PC-3 (cell line): Measurements from ENCODE around the gene SOX6. TPM values are rescaled to one million over a fixed set of nuclear protein-coding genes. Genes with fewer than 3 reads are reported as not detected.

ENCODE experiments used
- ATAC-seq: fragments of 200-7000 bp; cut with Tn5 transposase; 2 replicates; pipeline ENCODE4 v1.9.1; 2020; ENCODE audit warnings: mild to moderate bottlenecking, moderate library complexity
- BruUV-seq: library from RNA; stranded (reverse); fragments of 400-500 nt; replicated peaks from 2 replicates; lab custom pipeline; 2021; lab: Mats Ljungman, UMichigan
- CTCF ChIA-PET: fragments of 300-600 bp; sonication (Branson Sonifier 250); formaldehyde crosslinking; loops from one replicate; lab custom pipeline; 2022; ENCODE audit warnings: antibody characterized with exemption; lab: Charles Lee
- POLR2A ChIA-PET: fragments of 300-600 bp; sonication (Branson Sonifier 250); formaldehyde crosslinking; loops from one replicate; lab custom pipeline; 2022; ENCODE audit warnings: antibody characterized with exemption; ENCODE audit not compliant: unreplicated experiment; lab: Charles Lee
- DNase-seq: peaks from one replicate; pipeline ENCODE4 v3.0.0-alpha.2; 2015
- H2AFZ ChIP-seq: fragments of 300-600 bp; sonication (generic); 2 replicates; pipeline ENCODE4 v1.6.0; 2016; ENCODE audit warnings: antibody characterized with exemption, low read length
- H3F3A ChIP-seq: fragments of 300-600 bp; sonication (generic); one replicate; pipeline ENCODE4 v1.6.0; 2017; ENCODE audit warnings: antibody characterized with exemption, low read length, control low read depth, mild to moderate bottlenecking; ENCODE audit not compliant: unreplicated experiment
- H3K27ac ChIP-seq: fragments of 300-600 bp; sonication (generic); 2 replicates; pipeline ENCODE4 v1.5.1; 2016; ENCODE audit warnings: mild to moderate bottlenecking, low read length
- H3K27me3 ChIP-seq: fragments of 300-600 bp; sonication (generic); 2 replicates; pipeline ENCODE4 v1.6.1; 2016; ENCODE audit warnings: low read length, mixed read lengths
- H3K36me3 ChIP-seq: fragments of 300-600 bp; sonication (generic); 2 replicates; pipeline ENCODE4 v1.6.1; 2016; ENCODE audit warnings: low read depth, mixed run types, low read length, mixed read lengths
- H3K4me1 ChIP-seq: fragments of 300-600 bp; sonication (generic); 2 replicates; pipeline ENCODE4 v1.5.1; 2016; ENCODE audit warnings: low read length; ENCODE audit not compliant: insufficient read depth
- H3K4me2 ChIP-seq: fragments of 300-600 bp; sonication (generic); 2 replicates; pipeline ENCODE4 v1.6.0; 2016; ENCODE audit warnings: low read length
- H3K4me3 ChIP-seq: fragments of 300-600 bp; sonication (generic); 2 replicates; pipeline ENCODE4 v1.5.1; 2016; ENCODE audit warnings: mild to moderate bottlenecking, low read length, mixed read lengths
- H3K79me2 ChIP-seq: fragments of 300-600 bp; sonication (generic); 2 replicates; pipeline ENCODE4 v1.6.1; 2017; ENCODE audit warnings: low read length, mixed read lengths
- H3K9ac ChIP-seq: fragments of 300-600 bp; sonication (generic); 2 replicates; pipeline ENCODE4 v1.6.0; 2016; ENCODE audit warnings: mild to moderate bottlenecking, low read length
- H3K9me2 ChIP-seq: fragments of 300-600 bp; sonication (generic); replicated peaks from 2 replicates; pipeline ENCODE4 v1.6.1; 2016; ENCODE audit warnings: mixed run types, low read length, mixed read lengths
- H3K9me3 ChIP-seq: fragments of 300-600 bp; sonication (generic); 2 replicates; pipeline ENCODE4 v1.6.1; 2016; ENCODE audit warnings: low read length, mixed read lengths
- H4K20me1 ChIP-seq: fragments of 300-600 bp; sonication (generic); 2 replicates; pipeline ENCODE4 v1.6.1; 2016; ENCODE audit warnings: low read length, mixed read lengths
- EZH2 ChIP-seq: fragments of 300-600 bp; sonication (generic); IDR thresholded peaks from one replicate; pipeline ENCODE4 v1.6.1; 2017; ENCODE audit warnings: antibody characterized with exemption, mild to moderate bottlenecking, low read length; ENCODE audit not compliant: unreplicated experiment
- EZH2phosphoT487 ChIP-seq: fragments of 300-600 bp; sonication (generic); IDR thresholded peaks from 2 replicates; pipeline ENCODE4 v1.6.1; 2018; ENCODE audit warnings: mild to moderate bottlenecking, antibody characterized with exemption, low read length, borderline replicate concordance
- intact Hi-C: fragments of 100-400 bp; cut with micrococcal nuclease; formaldehyde crosslinking; loops from 2 replicates; pipeline ENCODE4 v1.9.0; 2023
- total RNA-seq: library from RNA; depleted of rRNA; stranded (reverse); fragments of >200 nt; gene quantifications from 2 replicates; pipeline ENCODE4 v1.2.3, GENCODE V29; 2014
- TF ChIP-seq, protein P1 (sequence below): fragments of 300-600 bp; sonication (generic); conservative IDR thresholded peaks from 2 replicates; pipeline ENCODE4 v1.5.1; 2017; ENCODE audit warnings: antibody characterized with exemption, low read depth, mild to moderate bottlenecking, low read length

The SOX6 gene
- total RNA-seq, 1 experiment from 2014 or later, result not detected

DNA sequence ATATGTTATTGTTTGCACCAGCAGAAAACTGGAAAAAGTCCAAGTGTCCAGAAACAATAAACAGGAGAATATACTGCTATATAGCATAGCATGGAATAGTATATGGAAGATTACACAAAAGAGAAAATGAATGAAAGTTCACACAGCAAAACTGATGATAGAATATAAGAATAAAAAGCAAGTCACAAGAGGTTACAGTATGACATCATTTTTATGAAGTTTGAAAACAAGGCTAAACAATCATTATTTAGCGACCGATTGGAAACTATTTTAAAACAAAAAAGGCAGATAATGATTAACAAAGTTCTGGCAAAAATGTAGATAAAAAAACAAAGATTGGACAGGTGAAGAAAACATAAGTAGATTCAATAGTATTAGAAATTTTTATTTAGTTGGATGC is 47.1 kb downstream of the SOX6 start:
- BruUV-seq, result no TSS peak
- intact Hi-C loops, result no loop called here

GRCh38 chr11:16301462-16301861 is 54.9 kb downstream of the SOX6 start:
- ATAC-seq, result no peak
- Histone ChIP-seq H3K27ac (no peak overlapping the region), H3K79me2 (no peaks in the 10 kb centered on the region), H3K9me3 (no peaks in the 10 kb centered on the region), H4K20me1 (no peaks in the 10 kb centered on the region), H3K4me3 (no peak overlapping the region), H3K4me1 (no peaks in the 10 kb centered on the region), H3K27me3 (no peaks in the 10 kb centered on the region), H3K4me2 (no peak overlapping the region), H3K9ac (no peak overlapping the region), H3K9me2 (no peaks in the 10 kb centered on the region), H3K36me3 (no peaks in the 10 kb centered on the region), H3F3A (no peaks in the 10 kb centered on the region), H2AFZ (no peak overlapping the region)
- TF ChIP-seq, protein P1, sequence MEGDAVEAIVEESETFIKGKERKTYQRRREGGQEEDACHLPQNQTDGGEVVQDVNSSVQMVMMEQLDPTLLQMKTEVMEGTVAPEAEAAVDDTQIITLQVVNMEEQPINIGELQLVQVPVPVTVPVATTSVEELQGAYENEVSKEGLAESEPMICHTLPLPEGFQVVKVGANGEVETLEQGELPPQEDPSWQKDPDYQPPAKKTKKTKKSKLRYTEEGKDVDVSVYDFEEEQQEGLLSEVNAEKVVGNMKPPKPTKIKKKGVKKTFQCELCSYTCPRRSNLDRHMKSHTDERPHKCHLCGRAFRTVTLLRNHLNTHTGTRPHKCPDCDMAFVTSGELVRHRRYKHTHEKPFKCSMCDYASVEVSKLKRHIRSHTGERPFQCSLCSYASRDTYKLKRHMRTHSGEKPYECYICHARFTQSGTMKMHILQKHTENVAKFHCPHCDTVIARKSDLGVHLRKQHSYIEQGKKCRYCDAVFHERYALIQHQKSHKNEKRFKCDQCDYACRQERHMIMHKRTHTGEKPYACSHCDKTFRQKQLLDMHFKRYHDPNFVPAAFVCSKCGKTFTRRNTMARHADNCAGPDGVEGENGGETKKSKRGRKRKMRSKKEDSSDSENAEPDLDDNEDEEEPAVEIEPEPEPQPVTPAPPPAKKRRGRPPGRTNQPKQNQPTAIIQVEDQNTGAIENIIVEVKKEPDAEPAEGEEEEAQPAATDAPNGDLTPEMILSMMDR, result no peak
- TF ChIP-seq EZH2, result no peak
- TF ChIP-seq EZH2phosphoT487, result no peak
- no TSS peak for BruUV-seq
- no peak for DNase-seq
- POLR2A ChIA-PET, result interaction anchor here (0.6 kb wide), 1 partner anchor 274 kb away, joined by 6 read pairs; no protein-coding TSS in a partner anchor
- CTCF ChIA-PET, result no interaction called here
- intact Hi-C loops, result no loop called here

More for the DNA sequence above, 47.1 kb downstream of the SOX6 start:
- Histone ChIP-seq H3K9me3 (no peaks in the 10 kb centered on the region), H3K36me3 (no peaks in the 10 kb centered on the region), H3K4me2 (no peak overlapping the region), H3K9ac (no peak overlapping the region), H3K27me3 (peaks cover 6% of the 10 kb centered on the region; the same call in 1 of the 2 replicates), H3K79me2 (no peaks in the 10 kb centered on the region), H3F3A (no peaks in the 10 kb centered on the region), H3K4me1 (no peaks in the 10 kb centered on the region), H2AFZ (no peak overlapping the region), H4K20me1 (no peaks in the 10 kb centered on the region), H3K9me2 (no peaks in the 10 kb centered on the region), H3K27ac (no peak overlapping the region), H3K4me3 (no peak overlapping the region)
- no peak for DNase-seq
- no peak for ATAC-seq
- ChIA-PET POLR2A (no interaction called here), CTCF (no interaction called here)
- TF ChIP-seq EZH2 (no peak), EZH2phosphoT487 (no peak)
- TF ChIP-seq, protein P1, result no peak

DNA sequence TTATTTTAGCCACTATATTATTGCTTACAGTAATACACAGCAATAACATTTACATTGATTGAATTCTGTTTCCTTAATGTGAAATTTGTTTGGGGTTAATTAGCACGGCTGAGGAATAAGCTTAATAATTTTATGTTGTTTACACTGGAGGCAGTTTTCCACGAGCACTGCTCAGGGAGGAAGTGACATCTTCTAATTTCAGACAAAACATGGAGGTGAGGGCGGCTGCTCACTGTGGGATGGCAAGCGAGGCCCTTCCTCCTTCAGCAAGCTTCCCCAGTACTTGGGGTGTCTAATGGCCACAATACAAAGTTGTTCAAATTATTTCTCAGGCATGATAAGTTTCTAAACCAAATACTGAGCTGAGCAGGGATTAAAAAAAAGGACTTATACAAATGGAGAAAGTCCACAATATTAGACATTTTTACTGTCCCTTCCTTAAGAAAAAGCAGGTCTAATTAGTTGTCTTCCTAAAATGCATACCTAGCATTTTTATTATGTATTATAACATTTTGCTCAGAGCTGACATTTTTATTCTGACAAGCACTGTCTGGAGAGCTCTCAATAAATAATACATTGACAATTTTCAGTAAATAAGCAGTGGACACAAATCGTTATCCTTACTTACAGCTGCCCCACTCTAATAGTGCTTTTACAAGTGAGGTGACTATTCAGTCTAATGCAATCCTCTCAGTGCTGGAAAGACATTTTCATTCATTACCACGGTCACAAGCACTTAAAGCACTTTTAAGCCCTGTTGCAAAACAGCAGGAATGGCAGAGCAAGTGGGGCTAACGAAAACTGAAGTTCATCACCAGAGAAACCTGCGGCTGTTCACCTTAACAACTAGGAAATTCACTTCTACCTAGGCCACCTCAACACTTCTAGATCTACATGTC is 56.2 kb downstream of the SOX6 start:
- intact Hi-C loops, result no loop called here
- TF ChIP-seq EZH2phosphoT487 (no peak), EZH2 (no peak)
- TF ChIP-seq, protein P1, result no peak
- Histone ChIP-seq H3K9ac (no peak overlapping the region), H3K9me2 (no peaks in the 10 kb centered on the region), H3K27ac (no peak overlapping the region), H3F3A (no peaks in the 10 kb centered on the region), H3K4me3 (no peak overlapping the region), H3K4me2 (no peak overlapping the region), H3K4me1 (no peaks in the 10 kb centered on the region), H4K20me1 (no peaks in the 10 kb centered on the region), H2AFZ (no peak overlapping the region), H3K9me3 (no peaks in the 10 kb centered on the region), H3K79me2 (no peaks in the 10 kb centered on the region), H3K36me3 (no peaks in the 10 kb centered on the region), H3K27me3 (no peaks in the 10 kb centered on the region)
- ChIA-PET POLR2A (no interaction called here), CTCF (no interaction called here)
- BruUV-seq, result no TSS peak
- ATAC-seq (no peak), DNase-seq (no peak)
